K562 (cell line): Measurements from ENCODE around the gene ITPR1. TPM values are rescaled to one million over a fixed set of nuclear protein-coding genes. Genes with fewer than 3 reads are reported as not detected.

ENCODE experiments used
- CSDE1 ChIP-seq, 2 experiments: fragments of 450-650 bp; IDR thresholded peaks; 2 replicates each; pipeline ENCODE4 v1.6.1; 2016; ENCODE audit warnings: mild to moderate bottlenecking in 1 of 2
- HDAC6 ChIP-seq: IDR thresholded peaks from 2 replicates; pipeline ENCODE4 v1.6.1; 2012; ENCODE audit warnings: low read depth, mild to moderate bottlenecking, control low read depth, inconsistent platforms, low read length, moderate library complexity
- SMARCB1 ChIP-seq: IDR thresholded peaks from 2 replicates; pipeline ENCODE4 v1.6.1; 2011; ENCODE audit warnings: improper control_type of control experiment, low read depth; ENCODE audit not compliant: insufficient read length
- ZC3H4 ChIP-seq: sonication (generic); formaldehyde crosslinking; IDR thresholded peaks from 2 replicates; pipeline ENCODE4 v1.9.0; 2021; ENCODE audit warnings: missing genetic modification reagents, borderline replicate concordance
- ZNF133 ChIP-seq: fragments of 250-450 bp; sonication (Bioruptor Pico); IDR thresholded peaks from 2 replicates; pipeline ENCODE4 v1.4.0; 2020; ENCODE audit warnings: mild to moderate bottlenecking
- ZNF146 ChIP-seq: IDR thresholded peaks from one replicate; pipeline ENCODE4 v1.6.1; 2018; ENCODE audit warnings: missing compliant biosample characterization; ENCODE audit not compliant: unreplicated experiment
- ZNF41 ChIP-seq: fragments of 250-450 bp; sonication (Bioruptor Pico); conservative IDR thresholded peaks from 2 replicates; pipeline ENCODE4 v1.4.0; 2020; ENCODE audit warnings: mild to moderate bottlenecking
- ZNF431 ChIP-seq: sonication (generic); formaldehyde crosslinking; IDR thresholded peaks from 2 replicates; pipeline ENCODE4 v1.8.0; 2022; ENCODE audit warnings: mild to moderate bottlenecking, missing genetic modification reagents
- ZNF699 ChIP-seq: fragments of 250-450 bp; sonication (Bioruptor Pico); IDR thresholded peaks from 2 replicates; pipeline ENCODE4 v1.8.0; 2021; ENCODE audit warnings: mild to moderate bottlenecking, moderate library complexity; ENCODE audit not compliant: insufficient replicate concordance
- polyA plus RNA-seq, 8 experiments: library from polyadenylated mRNA; depleted of rRNA in 4 of 8; stranded (reverse) in 5 of 8; unstranded in 3 of 8; fragments of >200 nt; fragmentation: Nextera tagmentation in 2 of 8; fragmentation: Illumina TruSeq in 1 of 8; extraction: Ambion mirVana in 2 of 8; extraction: Trizol in 1 of 8; gene quantifications; 2 replicates each; pipeline versions ENCODE4 v1.2.1 to v1.2.3, GENCODE V29; 2011 to 2014; ENCODE audit warnings: inconsistent platforms in 1 of 8, missing spikeins in 1 of 8
- total RNA-seq, 7 experiments: library from RNA; depleted of rRNA in 6 of 7; stranded (reverse); fragments of >200 nt in 6 of 7; fragmentation: Illumina TruSeq in 2 of 7; extraction: Trizol in 2 of 7; gene quantifications; 2 replicates each; pipeline versions ENCODE4 v1.2.1 to v1.2.3, GENCODE V29; 2011 to 2021; ENCODE audit warnings: low replicate concordance in 1 of 7
- TF ChIP-seq, protein P1 (sequence below), 2 experiments: fragments of 450-650 bp in 1 of 2; sonication (generic) in 1 of 2; formaldehyde crosslinking; conservative IDR thresholded peaks; 2 replicates each; pipeline versions ENCODE4 v1.4.0 to v1.8.1; 2020 to 2022; ENCODE audit warnings: mild to moderate bottlenecking in 1 of 2, missing genetic modification reagents in 1 of 2
- TF ChIP-seq, protein P2 (sequence below): fragments of 200-800 bp; sonication (Bioruptor generic); IDR thresholded peaks from 2 replicates; pipeline ENCODE4 v1.6.1; 2017; ENCODE audit warnings: missing genetic modification characterization, missing compliant biosample characterization
- TF ChIP-seq, protein P3 (sequence below): fragments of 450-650 bp; IDR thresholded peaks from 2 replicates; pipeline ENCODE4 v1.6.1; 2016; ENCODE audit warnings: low read depth
- TF ChIP-seq, protein P4 (sequence below): fragments of 250-450 bp; sonication (Bioruptor Pico); IDR thresholded peaks from 2 replicates; pipeline ENCODE4 v1.9.0; 2021; ENCODE audit warnings: mild to moderate bottlenecking, inconsistent platforms

Gene ITPR1
- total and polyA plus RNA-seq, 9 of the 15 experiments (the other 6 are each of a cell fraction or from before 2014, with no cell fraction given), result 22.4 to 40.0 (median 27.4) TPM

DNA sequence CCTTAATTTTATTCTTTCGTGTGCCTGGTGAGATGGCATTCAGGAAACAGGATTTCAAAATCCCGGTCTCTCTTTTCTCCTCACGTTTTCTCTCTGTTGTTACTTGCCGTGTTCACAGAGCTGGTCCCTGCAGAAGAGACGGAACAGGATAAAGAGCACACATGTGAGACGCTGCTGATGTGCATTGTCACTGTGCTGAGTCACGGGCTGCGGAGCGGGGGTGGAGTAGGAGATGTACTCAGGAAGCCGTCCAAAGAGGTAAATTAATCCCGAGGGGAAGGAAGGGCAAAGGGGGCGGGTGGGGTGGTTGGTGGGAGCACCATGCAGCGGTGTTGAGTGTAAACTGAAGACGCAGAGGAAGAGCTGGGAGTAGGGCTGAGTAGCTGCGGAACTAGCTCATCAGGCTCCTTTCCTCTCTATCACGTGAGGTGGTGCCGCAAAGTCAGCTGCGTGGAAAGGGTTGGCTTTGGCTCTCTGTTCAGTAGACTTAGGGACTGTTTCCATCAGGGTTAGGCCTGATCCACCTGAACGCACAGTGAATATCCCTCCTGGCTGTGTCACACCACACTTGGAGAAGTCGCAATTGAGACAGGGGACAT lies 321.3 kb downstream of the ITPR1 start (continued):
- TF ChIP-seq, protein P1, sequence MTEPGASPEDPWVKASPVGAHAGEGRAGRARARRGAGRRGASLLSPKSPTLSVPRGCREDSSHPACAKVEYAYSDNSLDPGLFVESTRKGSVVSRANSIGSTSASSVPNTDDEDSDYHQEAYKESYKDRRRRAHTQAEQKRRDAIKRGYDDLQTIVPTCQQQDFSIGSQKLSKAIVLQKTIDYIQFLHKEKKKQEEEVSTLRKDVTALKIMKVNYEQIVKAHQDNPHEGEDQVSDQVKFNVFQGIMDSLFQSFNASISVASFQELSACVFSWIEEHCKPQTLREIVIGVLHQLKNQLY (CRISPR knock-in tag; conservative IDR thresholded peaks at IDR 0.05), result no peak
- TF ChIP-seq ZNF699 (CRISPR knock-in tag), result no peak
- TF ChIP-seq HDAC6, result no peak
- peak; percentile 55 for TF ChIP-seq SMARCB1
- TF ChIP-seq, protein P2, sequence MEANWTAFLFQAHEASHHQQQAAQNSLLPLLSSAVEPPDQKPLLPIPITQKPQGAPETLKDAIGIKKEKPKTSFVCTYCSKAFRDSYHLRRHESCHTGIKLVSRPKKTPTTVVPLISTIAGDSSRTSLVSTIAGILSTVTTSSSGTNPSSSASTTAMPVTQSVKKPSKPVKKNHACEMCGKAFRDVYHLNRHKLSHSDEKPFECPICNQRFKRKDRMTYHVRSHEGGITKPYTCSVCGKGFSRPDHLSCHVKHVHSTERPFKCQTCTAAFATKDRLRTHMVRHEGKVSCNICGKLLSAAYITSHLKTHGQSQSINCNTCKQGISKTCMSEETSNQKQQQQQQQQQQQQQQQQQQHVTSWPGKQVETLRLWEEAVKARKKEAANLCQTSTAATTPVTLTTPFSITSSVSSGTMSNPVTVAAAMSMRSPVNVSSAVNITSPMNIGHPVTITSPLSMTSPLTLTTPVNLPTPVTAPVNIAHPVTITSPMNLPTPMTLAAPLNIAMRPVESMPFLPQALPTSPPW (CRISPR knock-in tag), result peak; percentile 68
- TF ChIP-seq, protein P3, sequence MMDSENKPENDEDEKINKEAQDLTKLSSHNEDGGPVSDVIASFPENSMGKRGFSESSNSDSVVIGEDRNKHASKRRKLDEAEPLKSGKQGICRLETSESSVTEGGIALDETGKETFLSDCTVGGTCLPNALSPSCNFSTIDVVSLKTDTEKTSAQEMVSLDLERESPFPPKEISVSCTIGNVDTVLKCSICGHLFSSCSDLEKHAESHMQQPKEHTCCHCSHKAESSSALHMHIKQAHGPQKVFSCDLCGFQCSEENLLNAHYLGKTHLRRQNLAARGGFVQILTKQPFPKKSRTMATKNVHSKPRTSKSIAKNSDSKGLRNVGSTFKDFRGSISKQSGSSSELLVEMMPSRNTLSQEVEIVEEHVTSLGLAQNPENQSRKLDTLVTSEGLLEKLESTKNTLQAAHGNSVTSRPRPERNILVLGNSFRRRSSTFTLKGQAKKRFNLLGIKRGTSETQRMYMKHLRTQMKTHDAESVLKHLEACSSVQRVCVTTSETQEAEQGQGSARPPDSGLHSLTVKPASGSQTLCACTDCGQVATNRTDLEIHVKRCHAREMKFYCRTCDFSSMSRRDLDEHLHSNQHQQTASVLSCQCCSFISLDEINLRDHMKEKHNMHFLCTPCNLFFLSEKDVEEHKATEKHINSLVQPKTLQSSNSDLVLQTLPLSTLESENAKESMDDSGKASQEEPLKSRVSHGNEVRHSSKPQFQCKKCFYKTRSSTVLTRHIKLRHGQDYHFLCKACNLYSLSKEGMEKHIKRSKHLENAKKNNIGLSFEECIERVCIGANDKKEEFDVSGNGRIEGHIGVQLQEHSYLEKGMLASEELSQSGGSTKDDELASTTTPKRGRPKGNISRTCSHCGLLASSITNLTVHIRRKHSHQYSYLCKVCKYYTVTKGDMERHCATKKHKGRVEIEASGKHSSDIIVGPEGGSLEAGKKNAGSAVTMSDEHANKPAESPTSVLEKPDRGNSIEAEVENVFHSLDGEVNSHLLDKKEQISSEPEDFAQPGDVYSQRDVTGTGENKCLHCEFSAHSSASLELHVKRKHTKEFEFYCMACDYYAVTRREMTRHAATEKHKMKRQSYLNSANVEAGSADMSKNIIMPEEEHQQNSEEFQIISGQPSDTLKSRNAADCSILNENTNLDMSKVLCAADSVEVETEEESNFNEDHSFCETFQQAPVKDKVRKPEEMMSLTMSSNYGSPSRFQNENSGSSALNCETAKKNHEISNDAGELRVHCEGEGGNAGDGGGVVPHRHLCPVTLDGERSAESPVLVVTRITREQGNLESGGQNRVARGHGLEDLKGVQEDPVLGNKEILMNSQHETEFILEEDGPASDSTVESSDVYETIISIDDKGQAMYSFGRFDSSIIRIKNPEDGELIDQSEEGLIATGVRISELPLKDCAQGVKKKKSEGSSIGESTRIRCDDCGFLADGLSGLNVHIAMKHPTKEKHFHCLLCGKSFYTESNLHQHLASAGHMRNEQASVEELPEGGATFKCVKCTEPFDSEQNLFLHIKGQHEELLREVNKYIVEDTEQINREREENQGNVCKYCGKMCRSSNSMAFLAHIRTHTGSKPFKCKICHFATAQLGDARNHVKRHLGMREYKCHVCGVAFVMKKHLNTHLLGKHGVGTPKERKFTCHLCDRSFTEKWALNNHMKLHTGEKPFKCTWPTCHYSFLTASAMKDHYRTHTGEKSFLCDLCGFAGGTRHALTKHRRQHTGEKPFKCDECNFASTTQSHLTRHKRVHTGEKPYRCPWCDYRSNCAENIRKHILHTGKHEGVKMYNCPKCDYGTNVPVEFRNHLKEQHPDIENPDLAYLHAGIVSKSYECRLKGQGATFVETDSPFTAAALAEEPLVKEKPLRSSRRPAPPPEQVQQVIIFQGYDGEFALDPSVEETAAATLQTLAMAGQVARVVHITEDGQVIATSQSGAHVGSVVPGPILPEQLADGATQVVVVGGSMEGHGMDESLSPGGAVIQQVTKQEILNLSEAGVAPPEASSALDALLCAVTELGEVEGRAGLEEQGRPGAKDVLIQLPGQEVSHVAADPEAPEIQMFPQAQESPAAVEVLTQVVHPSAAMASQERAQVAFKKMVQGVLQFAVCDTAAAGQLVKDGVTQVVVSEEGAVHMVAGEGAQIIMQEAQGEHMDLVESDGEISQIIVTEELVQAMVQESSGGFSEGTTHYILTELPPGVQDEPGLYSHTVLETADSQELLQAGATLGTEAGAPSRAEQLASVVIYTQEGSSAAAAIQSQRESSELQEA, result no peak; the same call in 1 of the 2 replicates
- TF ChIP-seq ZNF133, result no peak
- no peak for TF ChIP-seq CSDE1 (IDR thresholded peaks at IDR 0.05)
- no peak for TF ChIP-seq ZNF41
- no peak for TF ChIP-seq ZNF431 (CRISPR knock-in tag)
- no peak for TF ChIP-seq ZNF146 (CRISPR knock-in tag)
- TF ChIP-seq, protein P4, sequence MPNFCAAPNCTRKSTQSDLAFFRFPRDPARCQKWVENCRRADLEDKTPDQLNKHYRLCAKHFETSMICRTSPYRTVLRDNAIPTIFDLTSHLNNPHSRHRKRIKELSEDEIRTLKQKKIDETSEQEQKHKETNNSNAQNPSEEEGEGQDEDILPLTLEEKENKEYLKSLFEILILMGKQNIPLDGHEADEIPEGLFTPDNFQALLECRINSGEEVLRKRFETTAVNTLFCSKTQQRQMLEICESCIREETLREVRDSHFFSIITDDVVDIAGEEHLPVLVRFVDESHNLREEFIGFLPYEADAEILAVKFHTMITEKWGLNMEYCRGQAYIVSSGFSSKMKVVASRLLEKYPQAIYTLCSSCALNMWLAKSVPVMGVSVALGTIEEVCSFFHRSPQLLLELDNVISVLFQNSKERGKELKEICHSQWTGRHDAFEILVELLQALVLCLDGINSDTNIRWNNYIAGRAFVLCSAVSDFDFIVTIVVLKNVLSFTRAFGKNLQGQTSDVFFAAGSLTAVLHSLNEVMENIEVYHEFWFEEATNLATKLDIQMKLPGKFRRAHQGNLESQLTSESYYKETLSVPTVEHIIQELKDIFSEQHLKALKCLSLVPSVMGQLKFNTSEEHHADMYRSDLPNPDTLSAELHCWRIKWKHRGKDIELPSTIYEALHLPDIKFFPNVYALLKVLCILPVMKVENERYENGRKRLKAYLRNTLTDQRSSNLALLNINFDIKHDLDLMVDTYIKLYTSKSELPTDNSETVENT (CRISPR knock-in tag), result 0 out of 2 replicates have a peak, but pooled peaks have one; percentile 7
- no peak for TF ChIP-seq ZC3H4
